C4-2B (cell line): ENCODE data around the gene CEP128.

ENCODE experiments used
- CTCF ChIP-seq: fragments of 450-650 bp; conservative IDR thresholded peaks from 2 replicates; pipeline ENCODE4 v1.5.1; 2017; ENCODE audit warnings: mild to moderate bottlenecking
- ZFX ChIP-seq: fragments of 450-650 bp; IDR thresholded peaks from 2 replicates; pipeline ENCODE4 v1.6.1; 2017

- TF ChIP-seq CTCF (no peak), ZFX (no peak)
Measured at GRCh38 chr14:80982711-80983110, 41.2 kb upstream of the CEP128 start.
